Stomach (tissue), 4 donors: Measurements from ENCODE around the gene ADCY7.

Experiments used
- POLR2A ChIP-seq, 4 donors: fragments of 450-650 bp; IDR thresholded peaks; one replicate each; pipeline ENCODE4 v1.6.1; 2016; ENCODE audit warnings: antibody characterized with exemption in 4 of 4, control low read depth in 2 of 4, mild to moderate bottlenecking in 1 of 4, moderate library complexity in 1 of 4
- POLR2AphosphoS5 ChIP-seq, 3 donors: sonication (generic); formaldehyde crosslinking; IDR thresholded peaks; one replicate each; pipeline ENCODE4 v1.6.1; 2016; ENCODE audit warnings: antibody characterized with exemption in 3 of 3
- TF ChIP-seq, protein P1 (sequence below), 7 experiments: fragments of 450-650 bp in 4 of 7; fragments of 200-600 bp in 3 of 7; sonication (generic) in 3 of 7; IDR thresholded peaks; one replicate each; pipeline ENCODE4 v1.5.1; 2016 to 2019; ENCODE audit warnings: antibody characterized with exemption in 7 of 7, control low read depth in 2 of 7, mild to moderate bottlenecking in 1 of 7

DNA sequence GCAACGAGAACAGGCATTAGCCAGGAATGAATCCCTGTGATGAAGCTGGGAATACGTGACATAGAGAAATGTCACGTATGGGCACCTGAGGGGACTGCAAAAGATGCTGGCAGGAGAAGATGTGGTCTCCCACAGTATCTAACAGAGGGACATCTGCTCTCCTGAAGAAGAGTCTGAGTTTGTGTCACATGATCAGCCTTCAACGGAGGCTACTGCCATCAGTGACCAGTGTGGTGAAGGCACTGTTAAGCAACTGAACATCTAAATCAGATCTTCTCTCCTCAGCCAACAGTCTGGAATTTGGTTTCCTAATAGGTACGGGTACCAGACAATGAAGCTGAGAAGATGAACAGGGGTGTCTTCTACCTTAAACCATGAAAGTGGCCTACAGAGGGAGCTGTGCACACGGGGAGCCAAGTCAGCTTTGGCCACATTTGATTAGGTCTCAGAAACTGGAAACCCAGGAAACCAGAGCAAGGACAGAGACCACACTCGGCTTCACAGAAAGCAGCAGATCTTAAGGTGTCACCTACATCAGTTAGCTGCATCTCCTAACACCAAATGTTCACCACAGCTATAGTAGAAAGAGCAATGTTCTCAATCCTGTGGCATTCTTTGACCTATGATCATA lies 60.6 kb downstream of the ADCY7 start:
- TF ChIP-seq, protein P1, sequence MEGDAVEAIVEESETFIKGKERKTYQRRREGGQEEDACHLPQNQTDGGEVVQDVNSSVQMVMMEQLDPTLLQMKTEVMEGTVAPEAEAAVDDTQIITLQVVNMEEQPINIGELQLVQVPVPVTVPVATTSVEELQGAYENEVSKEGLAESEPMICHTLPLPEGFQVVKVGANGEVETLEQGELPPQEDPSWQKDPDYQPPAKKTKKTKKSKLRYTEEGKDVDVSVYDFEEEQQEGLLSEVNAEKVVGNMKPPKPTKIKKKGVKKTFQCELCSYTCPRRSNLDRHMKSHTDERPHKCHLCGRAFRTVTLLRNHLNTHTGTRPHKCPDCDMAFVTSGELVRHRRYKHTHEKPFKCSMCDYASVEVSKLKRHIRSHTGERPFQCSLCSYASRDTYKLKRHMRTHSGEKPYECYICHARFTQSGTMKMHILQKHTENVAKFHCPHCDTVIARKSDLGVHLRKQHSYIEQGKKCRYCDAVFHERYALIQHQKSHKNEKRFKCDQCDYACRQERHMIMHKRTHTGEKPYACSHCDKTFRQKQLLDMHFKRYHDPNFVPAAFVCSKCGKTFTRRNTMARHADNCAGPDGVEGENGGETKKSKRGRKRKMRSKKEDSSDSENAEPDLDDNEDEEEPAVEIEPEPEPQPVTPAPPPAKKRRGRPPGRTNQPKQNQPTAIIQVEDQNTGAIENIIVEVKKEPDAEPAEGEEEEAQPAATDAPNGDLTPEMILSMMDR (IDR thresholded peaks at IDR 0.05) = peak in 3 of 7 experiments; percentile 20 to 35 (median 32)
- no peak for TF ChIP-seq POLR2A (IDR thresholded peaks at IDR 0.05)
- no peak for TF ChIP-seq POLR2AphosphoS5 (IDR thresholded peaks at IDR 0.05)
